GM19193 (cell line): ENCODE data around the gene PI4KA.

Experiments used
- POLR2A ChIP-seq: IDR thresholded peaks from 4 replicates; pipeline ENCODE4 v1.6.1; 2011; ENCODE audit not compliant: insufficient read depth, insufficient read length; ENCODE audit errors: extremely low read depth

PI4KA gene

GRCh38 chr22:20764729-20765128 is 93.9 kb downstream of the PI4KA start:
- no peak for TF ChIP-seq POLR2A

GRCh38 chr22:20764471-20764720 is 94.2 kb downstream of the PI4KA start:
- no peak for TF ChIP-seq POLR2A

- TF ChIP-seq POLR2A, result no peak
Measured at GRCh38 chr22:20763630-20764470, 94.8 kb downstream of the PI4KA start.

GRCh38 chr22:20762233-20762796 is 96.3 kb downstream of the PI4KA start:
- TF ChIP-seq POLR2A, result no peak

- TF ChIP-seq POLR2A, result no peak
Measured at GRCh38 chr22:20761536-20761935, 97.1 kb downstream of the PI4KA start.

GRCh38 chr22:20760084-20760483 is 98.5 kb downstream of the PI4KA start:
- no peak for TF ChIP-seq POLR2A

- no peak for TF ChIP-seq POLR2A
Measured at GRCh38 chr22:20758688-20759087, 99.9 kb downstream of the PI4KA start.

GRCh38 chr22:20756846-20757245 is 101.8 kb downstream of the PI4KA start:
- no peak for TF ChIP-seq POLR2A

- TF ChIP-seq POLR2A, result no peak
Measured at GRCh38 chr22:20752873-20753272, 105.7 kb downstream of the PI4KA start.

- no peak for TF ChIP-seq POLR2A
Measured at GRCh38 chr22:20752104-20752741, 106.4 kb downstream of the PI4KA start.

- TF ChIP-seq POLR2A, result no peak
Measured at GRCh38 chr22:20751185-20751851, 107.3 kb downstream of the PI4KA start.

- TF ChIP-seq POLR2A, result no peak
Measured at GRCh38 chr22:20750461-20751184, 108.0 kb downstream of the PI4KA start.

GRCh38 chr22:20749453-20749852 is 109.2 kb downstream of the PI4KA start:
- TF ChIP-seq POLR2A, result no peak

GRCh38 chr22:20748731-20749428 is 109.7 kb downstream of the PI4KA start:
- TF ChIP-seq POLR2A, result no peak
